K562 (cell line): Measurements from ENCODE around the gene RASSF3. TPM values are rescaled to one million over a fixed set of nuclear protein-coding genes. Genes with fewer than 3 reads are reported as not detected.

ENCODE experiments used
- ATAC-seq: fragments of 200-7000 bp; cut with Tn5 transposase; 3 replicates; pipeline ENCODE4 v1.9.1; 2020; ENCODE audit warnings: moderate library complexity
- BruUV-seq: library from RNA; stranded (reverse); fragments of 400-500 nt; replicated peaks from 2 replicates; lab custom pipeline; 2021; lab: Mats Ljungman, UMichigan
- CTCF ChIA-PET: fragments of 300-600 bp; formaldehyde crosslinking; extraction: SDS; loops from one replicate; lab custom pipeline; 2021; ENCODE audit warnings: low intra/inter-chr PET ratio; lab: Yijun Ruan, JAX
- POLR2A ChIA-PET: fragments of 300-600, 350-650 bp; sonication (Branson Sonifier 250); formaldehyde crosslinking; extraction: SDS; loops from one replicate; lab custom pipeline; 2021; ENCODE audit warnings: antibody characterized with exemption, inconsistent platforms; lab: Yijun Ruan, JAX
- DNase-seq, 4 experiments: peaks; one replicate each; pipeline versions ENCODE4 v3.0.0 to v3.0.0-alpha.2; 2011 to 2018; ENCODE audit warnings: low spot score in 3 of 4, mixed read lengths in 3 of 4; ENCODE audit errors: extremely low read depth in 1 of 4
- FAIRE-seq: peaks from 2 replicates; lab custom pipeline; 2011; peaks lifted over from hg19 to GRCh38; lab: Jason Lieb, UNC
- H2AFZ ChIP-seq: 2 replicates; pipeline ENCODE4 v1.6.0; 2011; ENCODE audit warnings: low read depth, low read length, control low read depth, inconsistent platforms
- H3K27ac ChIP-seq: fragments of 200-600 bp; 3 replicates; pipeline ENCODE4 v1.8.0; 2011; ENCODE audit warnings: low read depth, mild to moderate bottlenecking, control low read depth, inconsistent platforms, low read length, moderate library complexity, mixed read lengths; ENCODE audit errors: extremely low read depth
- H3K27me3 ChIP-seq, 2 experiments: fragments of 300-600 bp in 1 of 2; 2 replicates in 1 of 2; 3 replicates in 1 of 2; pipeline versions ENCODE4 v1.6.0 to v1.8.0; 2011; ENCODE audit warnings: inconsistent platforms in 2 of 2, low read length in 2 of 2, mild to moderate bottlenecking in 1 of 2, mixed read lengths in 1 of 2, moderate library complexity in 1 of 2; ENCODE audit not compliant: control insufficient read depth in 2 of 2, insufficient read depth in 2 of 2
- H3K36me3 ChIP-seq: fragments of 300-600 bp; 3 replicates; pipeline ENCODE4 v1.8.0; 2011; ENCODE audit warnings: mild to moderate bottlenecking, low read length, inconsistent platforms; ENCODE audit not compliant: control insufficient read depth, insufficient read depth
- H3K4me1 ChIP-seq, 2 experiments: fragments of 200-600 bp in 1 of 2; replicated peaks in 1 of 2; 2 replicates in 1 of 2; 3 replicates in 1 of 2; pipeline versions ENCODE4 v1.5.1 to v1.8.0; 2011; ENCODE audit warnings: inconsistent platforms in 2 of 2, low read length in 2 of 2, mild to moderate bottlenecking in 1 of 2, mixed read lengths in 1 of 2, moderate library complexity in 1 of 2; ENCODE audit not compliant: control insufficient read depth in 2 of 2, insufficient read depth in 2 of 2
- H3K4me2 ChIP-seq: 2 replicates; pipeline ENCODE4 v1.6.1; 2011; ENCODE audit warnings: low read length, control low read depth, inconsistent platforms, mixed read lengths; ENCODE audit not compliant: insufficient read depth
- H3K4me3 ChIP-seq: fragments of 200-600 bp; sonication (generic), shearing (Covaris generic); 2 replicates; pipeline ENCODE4 v1.5.1; 2016; ENCODE audit warnings: control low read depth, inconsistent platforms
- H3K79me2 ChIP-seq: fragments of 200-600 bp; 3 replicates; pipeline ENCODE4 v1.8.0; 2011; ENCODE audit warnings: low read length, inconsistent platforms; ENCODE audit not compliant: control insufficient read depth, insufficient read depth
- H3K9ac ChIP-seq, 2 experiments: 2 replicates each; pipeline versions ENCODE4 v1.6.0 to v1.6.1; 2011; ENCODE audit warnings: low read depth in 2 of 2, low read length in 2 of 2, control low read depth in 1 of 2, inconsistent platforms in 1 of 2, mild to moderate bottlenecking in 1 of 2, mixed read lengths in 1 of 2; ENCODE audit not compliant: insufficient read depth in 1 of 2
- H3K9me1 ChIP-seq: one replicate; pipeline ENCODE4 v1.6.0; 2011; ENCODE audit warnings: inconsistent platforms, mild to moderate bottlenecking, low read length, moderate library complexity; ENCODE audit not compliant: control insufficient read depth, insufficient read depth
- H3K9me3 ChIP-seq: replicated peaks from 2 replicates; pipeline ENCODE4 v1.5.1; 2011; ENCODE audit warnings: low read depth, low read length, inconsistent platforms; ENCODE audit not compliant: control insufficient read depth, insufficient read depth
- H4K20me1 ChIP-seq: replicated peaks from 2 replicates; pipeline ENCODE4 v1.6.1; 2011; ENCODE audit warnings: low read length, inconsistent platforms, mixed read lengths; ENCODE audit not compliant: control insufficient read depth, insufficient read depth
- CUX1 ChIP-seq: fragments of 200-800 bp; sonication (Bioruptor generic); IDR thresholded peaks from 2 replicates; pipeline ENCODE4 v1.6.1; 2016; ENCODE audit warnings: missing genetic modification characterization, missing compliant biosample characterization
- PTRF ChIP-seq: fragments of 450-650 bp; IDR thresholded peaks from 2 replicates; pipeline ENCODE4 v1.6.1; 2016; ENCODE audit warnings: mild to moderate bottlenecking, missing genetic modification characterization, missing compliant biosample characterization
- SREBF2 ChIP-seq: sonication (generic); formaldehyde crosslinking; IDR thresholded peaks from 2 replicates; pipeline ENCODE4 v1.4.0; 2020; ENCODE audit warnings: mild to moderate bottlenecking, missing genetic modification reagents
- THRA ChIP-seq: fragments of 450-650 bp; IDR thresholded peaks from 2 replicates; pipeline ENCODE4 v1.6.1; 2017; ENCODE audit warnings: mild to moderate bottlenecking, moderate library complexity
- ZHX1 ChIP-seq: fragments of 150-350 bp; conservative IDR thresholded peaks from 2 replicates; pipeline ENCODE4 v1.6.1; 2014; ENCODE audit warnings: low read length
- ZNF277 ChIP-seq: fragments of 250-450 bp; sonication (Bioruptor Pico); IDR thresholded peaks from 2 replicates; pipeline ENCODE4 v1.8.0; 2022; ENCODE audit warnings: inconsistent platforms, mild to moderate bottlenecking, moderate library complexity, borderline replicate concordance
- ZNF384 ChIP-seq: IDR thresholded peaks from 2 replicates; pipeline ENCODE4 v1.6.1; 2012; ENCODE audit warnings: low read depth, low read length, improper control_type of control experiment
- ZNF586 ChIP-seq: fragments of 450-650 bp; formaldehyde crosslinking; conservative IDR thresholded peaks from 2 replicates; pipeline ENCODE4 v1.4.0; 2020; ENCODE audit warnings: mild to moderate bottlenecking, moderate library complexity
- WGBS: fragments of 100-300 bp; shearing (Covaris generic); methylation state at CpG from one replicate; pipeline ENCODE4 v1.1.6; 2016; ENCODE audit warnings: low coverage, mixed read lengths; ENCODE audit not compliant: insufficient coverage; ENCODE audit errors: missing lambda C conversion rate; 5-methylcytosine and 5-hydroxymethylcytosine counted together
- in situ Hi-C: fragments of 300-500 bp; cut with MboI; formaldehyde crosslinking; loops from 4 replicates; pipeline ENCODE4 v1.15.0; 2018; ENCODE audit warnings: inconsistent platforms, mixed read lengths
- intact Hi-C: fragments of 100-400 bp; cut with micrococcal nuclease; formaldehyde crosslinking; loops from 2 replicates; pipeline ENCODE4 v1.14.2; 2022
- polyA plus RNA-seq, 8 experiments: library from polyadenylated mRNA; depleted of rRNA in 4 of 8; stranded (reverse) in 5 of 8; unstranded in 3 of 8; fragments of >200 nt; fragmentation: Nextera tagmentation in 2 of 8; fragmentation: Illumina TruSeq in 1 of 8; extraction: Ambion mirVana in 2 of 8; extraction: Trizol in 1 of 8; gene quantifications; 2 replicates each; pipeline versions ENCODE4 v1.2.1 to v1.2.3, GENCODE V29; 2011 to 2014; ENCODE audit warnings: inconsistent platforms in 1 of 8, missing spikeins in 1 of 8
- total RNA-seq, 7 experiments: library from RNA; depleted of rRNA in 6 of 7; stranded (reverse); fragments of >200 nt in 6 of 7; fragmentation: Illumina TruSeq in 2 of 7; extraction: Trizol in 2 of 7; gene quantifications; 2 replicates each; pipeline versions ENCODE4 v1.2.1 to v1.2.3, GENCODE V29; 2011 to 2021; ENCODE audit warnings: low replicate concordance in 1 of 7

RASSF3 gene
- total and polyA plus RNA-seq, 9 of the 15 experiments (the other 6 are each of a cell fraction or from before 2014, with no cell fraction given): 3.7 to 39.2 (median 20.2) TPM

- TF ChIP-seq ZHX1: no peak
- TF ChIP-seq SREBF2 (CRISPR knock-in tag): no peak
- TF ChIP-seq ZNF586 (CRISPR knock-in tag): no peak
These were observed 40.2 kb upstream of the RASSF3 start (continued) for GRCh38 chr12:64569923-64570691.

GRCh38 chr12:64571411-64571810, 38.9 kb upstream of the RASSF3 start:
- FAIRE-seq (no peak), DNase-seq (no peak), ATAC-seq (no peak)
- CTCF ChIA-PET: no interaction called here
- no TSS peak for BruUV-seq
- Histone ChIP-seq H3K4me3 (no peak overlapping the region), H3K4me2 (no peak overlapping the region), H3K9me1 (no peaks in the 10 kb centered on the region), H3K9ac (no peak overlapping the region), H3K27ac (no peak overlapping the region), H3K9me3 (no peaks in the 10 kb centered on the region), H2AFZ (peak overlapping the region; percentile 4; the same call in 1 of the 2 replicates), H3K27me3 (no peaks in the 10 kb centered on the region), H3K4me1 (peaks cover 0 to 14% of the 10 kb centered on the region in 2 experiments; a peak in 3 of 5 replicates), H3K36me3 (no peaks in the 10 kb centered on the region), H4K20me1 (no peaks in the 10 kb centered on the region), H3K79me2 (no peaks in the 10 kb centered on the region)
- in situ Hi-C loops: no loop called here
- POLR2A ChIA-PET: interaction anchor here (0.5 to 2.5 kb wide), 2 partner anchors 11 to 1680 kb away, joined by 4 to 11 read pairs; no protein-coding TSS in a partner anchor
- intact Hi-C loops: no loop called here
- 19% methylated on average over 2 of the region's 2 CpGs for WGBS
- TF ChIP-seq THRA (no peak), ZNF384 (no peak), PTRF (tag) (no peak), ZNF277 (CRISPR knock-in tag) (no peak), CUX1 (CRISPR knock-in tag) (no peak)
